Dermis blood vessel endothelial cell (primary cell): ENCODE results near the gene TMSB15C. TPM values are rescaled to one million over a fixed set of nuclear protein-coding genes. Genes with fewer than 3 reads are reported as not detected.

Experiments
- DNase-seq: peaks from one replicate; pipeline ENCODE4 v3.0.0; 2010
- total RNA-seq: library from RNA; depleted of rRNA; stranded (reverse); fragments of >200 nt; gene quantifications from 2 replicates; pipeline ENCODE4 v1.2.3, GENCODE V29; 2014

The TMSB15C gene
- total RNA-seq, 1 donor from 2014 or later = 4.3 TPM

DNA sequence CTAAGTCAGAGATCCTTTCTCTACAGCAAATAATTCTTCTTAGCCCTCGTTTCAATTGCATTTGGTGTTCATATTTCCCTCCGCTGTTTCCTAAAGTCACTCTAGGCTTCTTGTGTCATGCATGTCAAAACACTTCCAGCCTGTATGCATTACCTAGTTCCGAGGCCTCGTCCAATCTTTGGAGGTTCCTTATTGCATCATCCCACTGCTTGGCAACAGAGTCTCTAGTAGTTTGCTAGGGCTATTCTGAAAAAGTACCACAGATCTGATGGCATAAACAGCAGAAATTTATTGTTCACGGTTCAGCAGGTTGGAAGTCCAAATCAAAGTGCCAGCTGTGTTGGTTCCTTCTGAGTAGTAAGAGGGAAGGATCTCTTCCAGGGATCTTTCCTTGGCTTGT lies 30.4 kb downstream of the TMSB15C start:
- DNase-seq = no peak

DNA sequence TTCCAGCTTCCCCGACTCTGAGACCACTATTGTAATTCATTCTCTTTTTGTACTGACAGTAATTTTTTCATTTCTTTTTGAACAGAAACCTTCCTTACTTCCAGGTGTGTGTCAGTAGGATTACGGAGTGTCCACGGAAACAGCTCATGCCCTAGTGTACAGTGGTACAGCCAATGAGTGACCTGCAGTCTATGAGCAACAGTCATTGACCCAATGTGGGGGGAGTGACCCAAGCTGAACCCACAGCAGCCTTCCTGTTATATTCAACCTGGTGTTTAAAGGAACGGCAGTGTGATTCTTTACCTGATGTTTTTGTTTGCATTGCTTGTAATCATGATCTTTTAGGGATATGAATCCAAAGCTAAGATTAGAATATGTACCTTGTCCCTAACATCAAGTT lies 35.0 kb downstream of the TMSB15C start:
- DNase-seq = no peak

DNA sequence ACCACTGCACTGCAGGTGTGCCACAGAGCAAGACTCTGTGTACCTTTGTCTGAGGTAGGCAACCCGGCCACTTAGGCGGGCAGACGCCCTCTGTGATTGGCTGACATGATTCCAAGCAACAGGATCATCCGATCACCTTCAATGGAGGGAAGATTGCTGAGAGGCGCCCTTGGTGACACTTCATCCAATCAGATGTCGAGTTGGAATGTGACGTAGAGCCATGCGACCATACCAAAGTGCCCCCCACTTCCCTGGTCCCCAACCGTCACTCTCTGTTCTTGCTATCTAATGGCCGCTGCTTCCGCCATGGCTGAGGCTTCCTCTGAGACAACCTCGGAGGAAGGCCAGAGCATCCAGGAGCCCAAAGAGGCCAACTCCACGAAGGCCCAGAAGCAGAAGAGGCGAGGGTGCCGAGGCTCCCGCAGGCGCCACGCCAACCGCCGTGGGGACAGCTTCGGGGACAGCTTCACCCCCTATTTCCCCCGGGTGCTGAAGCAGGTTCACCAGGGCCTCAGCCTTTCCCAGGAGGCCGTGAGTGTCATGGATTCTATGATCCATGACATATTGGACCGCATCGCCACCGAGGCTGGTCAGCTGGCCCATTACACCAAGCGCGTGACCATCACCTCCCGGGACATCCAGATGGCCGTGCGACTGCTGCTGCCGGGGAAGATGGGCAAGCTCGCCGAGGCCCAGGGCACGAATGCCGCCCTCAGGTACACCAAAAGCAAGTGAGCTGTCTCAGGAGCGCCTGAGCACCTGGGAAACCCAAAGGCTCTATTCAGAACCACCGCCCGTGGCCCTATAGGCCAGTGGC lies 36.1 kb downstream of the TMSB15C start, which contains the start of gene H2BW2:
TSS of gene H2BW2 (plus strand) at position 268 of the 817 bp plus-strand sequence. CDS start at position 307, 39 bp downstream.
- DNase-seq = no peak

Other genes starting within 250 kb of the TMSB15C start
- gene RAB9B, start 244.0 kb downstream of the TMSB15C start, total RNA-seq = 0.56 and 0.68 TPM in 2 replicates
- 2.8 and 6.5 TPM in 2 replicates for gene TMSB15B, start 113.6 kb downstream of the TMSB15C start, total RNA-seq
- gene H2BW1, start 62.5 kb downstream of the TMSB15C start, total RNA-seq = not detected in 2 replicates
- not detected in 2 replicates for gene H2BW2, start 36.3 kb downstream of the TMSB15C start, total RNA-seq
- 1.1 and 1.4 TPM in 2 replicates for gene ZCCHC18, start 36.3 kb upstream of the TMSB15C start, total RNA-seq
- 5.3 and 10.7 TPM in 2 replicates for gene SLC25A53, start 80.8 kb upstream of the TMSB15C start, total RNA-seq
- 27.4 and 32.7 TPM in 2 replicates for gene FAM199X, start 90.2 kb upstream of the TMSB15C start, total RNA-seq
- gene ESX1, start 178.7 kb upstream of the TMSB15C start, total RNA-seq = not detected in 2 replicates